ENCODE measurements around the gene ZFP91. TPM values are rescaled to one million over a fixed set of nuclear protein-coding genes. Genes with fewer than 3 reads are reported as not detected.

Gene ZFP91
- total RNA-seq, 1 donor from 2014 or later, result 52.0 TPM

GRCh38 chr11:58647866-58648265 lies 69.0 kb downstream of the ZFP91 start:
- Histone ChIP-seq H3K27ac (no peak overlapping the region), H3K27me3 (no peaks in the 10 kb centered on the region), H3K79me2 (ENCODE audit: low read depth) (no peaks in the 10 kb centered on the region), H3K4me2 (no peak overlapping the region), H3K9ac (no peak overlapping the region), H3F3A (ENCODE audit: low read depth) (peaks cover 6% of the 10 kb centered on the region), H3K4me3 (no peak overlapping the region), H4K20me1 (ENCODE audit: low read depth) (no peaks in the 10 kb centered on the region), H3K36me3 (no peaks in the 10 kb centered on the region), H2AFZ (replicated peaks) (no peak overlapping the region), H3K9me3 (ENCODE audit: low read depth) (no peaks in the 10 kb centered on the region), H3K4me1 (peaks cover 16% of the 10 kb centered on the region)
- Mint-ChIP-seq H3K4me3 (no peak overlapping the region), H3K27ac (no peak overlapping the region), H3K4me1 (peaks cover 4% of the 10 kb centered on the region), H3K27me3 (ENCODE audit: insufficient read depth, low read depth) (no peaks in the 10 kb centered on the region), H3K9me3 (peaks cover 15% of the 10 kb centered on the region), H3K36me3 (no peaks in the 10 kb centered on the region)
- TF ChIP-seq EZH2phosphoT487 (IDR thresholded peaks at IDR 0.05) (no peak), CTCF (IDR thresholded peaks at IDR 0.05) (no peak), EZH2 (IDR thresholded peaks at IDR 0.05) (no peak)
- no peak for DNase-seq (ENCODE audit: low spot score)

DNA sequence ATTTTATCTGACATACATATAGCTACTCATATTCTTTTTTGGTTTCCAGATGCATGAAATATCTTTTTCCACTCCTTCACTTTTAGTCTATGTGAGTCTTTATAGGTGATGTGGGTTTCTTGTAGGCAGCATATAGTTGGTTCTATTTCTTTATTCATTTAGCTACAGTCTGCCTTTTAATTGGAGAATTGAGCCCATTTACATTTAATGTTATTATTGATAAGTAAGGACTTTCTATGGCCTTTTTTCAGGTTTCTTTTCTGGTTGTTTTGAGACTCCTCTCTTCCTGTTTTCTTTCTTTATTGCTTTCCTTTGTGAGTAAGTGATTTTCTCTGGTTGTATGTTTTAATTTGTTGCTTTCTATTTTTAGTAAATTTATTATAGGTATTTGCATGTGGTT lies 70.8 kb downstream of the ZFP91 start:
- peaks cover 15% of the 10 kb centered on the region for H3K9me3 Mint-ChIP-seq
- Histone ChIP-seq H3K4me2 (no peak overlapping the region), H3F3A (ENCODE audit: low read depth) (peaks cover 6% of the 10 kb centered on the region), H3K27ac (no peak overlapping the region), H3K79me2 (ENCODE audit: low read depth) (no peaks in the 10 kb centered on the region), H3K4me3 (no peak overlapping the region), H4K20me1 (ENCODE audit: low read depth) (no peaks in the 10 kb centered on the region), H3K36me3 (no peaks in the 10 kb centered on the region), H3K4me1 (peaks cover 16% of the 10 kb centered on the region), H3K9me3 (ENCODE audit: low read depth) (no peaks in the 10 kb centered on the region), H2AFZ (replicated peaks) (no peak overlapping the region), H3K9ac (no peak overlapping the region), H3K27me3 (no peaks in the 10 kb centered on the region)
- no peak overlapping the region for H3K4me3 Mint-ChIP-seq
- no peak for DNase-seq (ENCODE audit: low spot score)
- no peak overlapping the region for H3K27ac Mint-ChIP-seq
- peaks cover 9% of the 10 kb centered on the region for H3K4me1 Mint-ChIP-seq
- H3K36me3 Mint-ChIP-seq, result no peaks in the 10 kb centered on the region
- peaks cover 3% of the 10 kb centered on the region for H3K27me3 Mint-ChIP-seq (ENCODE audit: insufficient read depth, low read depth)
- TF ChIP-seq EZH2phosphoT487 (IDR thresholded peaks at IDR 0.05), result no peak
- no peak for TF ChIP-seq CTCF (IDR thresholded peaks at IDR 0.05)
- no peak for TF ChIP-seq EZH2 (IDR thresholded peaks at IDR 0.05)

DNA sequence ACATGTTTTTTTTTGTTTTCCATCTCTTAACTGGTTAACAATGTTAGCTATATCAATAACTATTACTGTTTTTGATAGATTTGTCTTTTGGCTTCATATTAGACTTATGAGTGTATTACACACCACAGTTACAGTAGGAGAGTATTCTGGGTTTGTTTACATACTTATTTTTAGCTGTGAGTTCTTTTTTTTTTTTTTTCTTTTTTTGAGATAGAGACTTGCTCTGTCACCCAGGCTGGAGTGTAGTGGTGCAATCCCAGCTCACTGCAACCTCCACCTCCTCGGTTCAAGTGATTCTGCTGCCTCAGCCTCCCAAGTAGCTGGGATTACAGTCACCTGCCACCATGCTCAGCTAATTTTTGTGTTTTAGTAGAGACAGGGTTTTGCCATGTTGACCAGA lies 71.6 kb downstream of the ZFP91 start:
- H3K27ac ChIP-seq, result no peak overlapping the region
- peaks cover 3% of the 10 kb centered on the region for H3K27me3 Mint-ChIP-seq (ENCODE audit: insufficient read depth, low read depth)
- H3K4me1 Mint-ChIP-seq, result peaks cover 9% of the 10 kb centered on the region
- no peak for DNase-seq (ENCODE audit: low spot score)
- H3K9me3 Mint-ChIP-seq, result peaks cover 12% of the 10 kb centered on the region
- no peak overlapping the region for H3K27ac Mint-ChIP-seq
- H3K4me2 ChIP-seq, result no peak overlapping the region
- H4K20me1 ChIP-seq (ENCODE audit: low read depth), result no peaks in the 10 kb centered on the region
- peaks cover 6% of the 10 kb centered on the region for H3F3A ChIP-seq (ENCODE audit: low read depth)
- H3K9ac ChIP-seq, result no peak overlapping the region
- no peaks in the 10 kb centered on the region for H3K36me3 Mint-ChIP-seq
- TF ChIP-seq EZH2 (IDR thresholded peaks at IDR 0.05), result no peak
- TF ChIP-seq EZH2phosphoT487 (IDR thresholded peaks at IDR 0.05), result no peak
- no peak for TF ChIP-seq CTCF (IDR thresholded peaks at IDR 0.05)
- no peak overlapping the region for H3K4me3 ChIP-seq
- H3K36me3 ChIP-seq, result no peaks in the 10 kb centered on the region
- no peaks in the 10 kb centered on the region for H3K27me3 ChIP-seq
- H3K4me1 ChIP-seq, result peaks cover 16% of the 10 kb centered on the region
- H3K4me3 Mint-ChIP-seq, result no peak overlapping the region
- no peaks in the 10 kb centered on the region for H3K9me3 ChIP-seq (ENCODE audit: low read depth)
- H2AFZ ChIP-seq (replicated peaks), result no peak overlapping the region
- H3K79me2 ChIP-seq (ENCODE audit: low read depth), result no peaks in the 10 kb centered on the region
